ENCODE data around the gene LTBP2.

Gene LTBP2

GRCh38 chr14:74503938-74504335 is 108.1 kb downstream of the LTBP2 start:
- no peak for TF ChIP-seq CTCF (IDR thresholded peaks at IDR 0.05; ENCODE audit: borderline replicate concordance, insufficient read depth, low read depth, low read length)
- no peak overlapping the region for H3K4me3 ChIP-seq (ENCODE audit: low read depth, low read length)

GRCh38 chr14:74503291-74503937 is 108.6 kb downstream of the LTBP2 start:
- no peak for TF ChIP-seq CTCF (IDR thresholded peaks at IDR 0.05; ENCODE audit: borderline replicate concordance, insufficient read depth, low read depth, low read length)
- H3K4me3 ChIP-seq (ENCODE audit: low read depth, low read length): no peak overlapping the region

- H3K4me3 ChIP-seq (ENCODE audit: low read depth, low read length): no peak overlapping the region
- TF ChIP-seq CTCF (IDR thresholded peaks at IDR 0.05; ENCODE audit: borderline replicate concordance, insufficient read depth, low read depth, low read length): peak; percentile 77; the same call in 1 of the 2 replicates
Observed at GRCh38 chr14:74502236-74503019, 109.6 kb downstream of the LTBP2 start.

GRCh38 chr14:74501691-74502090 is 110.3 kb downstream of the LTBP2 start:
- no peak overlapping the region for H3K4me3 ChIP-seq (ENCODE audit: low read depth, low read length)
- no peak for TF ChIP-seq CTCF (IDR thresholded peaks at IDR 0.05; ENCODE audit: borderline replicate concordance, insufficient read depth, low read depth, low read length)

GRCh38 chr14:74501135-74501614 is 110.9 kb downstream of the LTBP2 start:
- H3K4me3 ChIP-seq (ENCODE audit: low read depth, low read length): no peak overlapping the region

GRCh38 chr14:74500417-74501134 is 111.5 kb downstream of the LTBP2 start:
- no peak overlapping the region for H3K4me3 ChIP-seq (ENCODE audit: low read depth, low read length)
- no peak for TF ChIP-seq CTCF (IDR thresholded peaks at IDR 0.05; ENCODE audit: borderline replicate concordance, insufficient read depth, low read depth, low read length)

More at GRCh38 chr14:74501135-74501614, 110.9 kb downstream of the LTBP2 start:
- TF ChIP-seq CTCF (IDR thresholded peaks at IDR 0.05; ENCODE audit: borderline replicate concordance, insufficient read depth, low read depth, low read length): 0 out of 2 replicates have a peak, but pooled peaks have one; percentile 19
